Neutrophil (primary cell): ENCODE results near the gene ALG12.

Experiments
- H3K27ac ChIP-seq: fragments of 200-600 bp; sonication (generic); 2 replicates; pipeline ENCODE4 v1.5.1; 2016; ENCODE audit warnings: mild to moderate bottlenecking, moderate library complexity
- H3K27me3 ChIP-seq: fragments of 200-600 bp; sonication (generic); 2 replicates; pipeline ENCODE4 v1.6.0; 2016; ENCODE audit warnings: mild to moderate bottlenecking
- H3K36me3 ChIP-seq: fragments of 200-600 bp; sonication (generic); 2 replicates; pipeline ENCODE4 v1.5.1; 2017
- H3K4me1 ChIP-seq, 2 experiments: fragments of 200-600 bp in 1 of 2; sonication (generic) in 1 of 2; 1 replicate in 1 of 2; 2 replicates in 1 of 2; pipeline versions ENCODE4 v1.5.1 to v1.6.1; 2013 to 2016; ENCODE audit warnings: low read depth in 1 of 2, low read length in 1 of 2, mild to moderate bottlenecking in 1 of 2, moderate library complexity in 1 of 2; ENCODE audit not compliant: control insufficient read depth in 1 of 2, insufficient read depth in 1 of 2
- H3K4me3 ChIP-seq, 2 experiments: fragments of 200-600 bp in 1 of 2; sonication (generic) in 1 of 2; 1 replicate in 1 of 2; 2 replicates in 1 of 2; pipeline ENCODE4 v1.5.1; 2013 to 2016; ENCODE audit warnings: low read depth in 1 of 2, low read length in 1 of 2, mild to moderate bottlenecking in 1 of 2, moderate library complexity in 1 of 2
- H3K9me3 ChIP-seq: fragments of 200-600 bp; sonication (generic); 2 replicates; pipeline ENCODE4 v1.5.1; 2016
- TF ChIP-seq, protein P1 (sequence below): fragments of 200-600 bp; sonication (generic); IDR thresholded peaks from 2 replicates; pipeline ENCODE4 v1.5.1; 2016; ENCODE audit warnings: antibody characterized with exemption

Gene ALG12

DNA sequence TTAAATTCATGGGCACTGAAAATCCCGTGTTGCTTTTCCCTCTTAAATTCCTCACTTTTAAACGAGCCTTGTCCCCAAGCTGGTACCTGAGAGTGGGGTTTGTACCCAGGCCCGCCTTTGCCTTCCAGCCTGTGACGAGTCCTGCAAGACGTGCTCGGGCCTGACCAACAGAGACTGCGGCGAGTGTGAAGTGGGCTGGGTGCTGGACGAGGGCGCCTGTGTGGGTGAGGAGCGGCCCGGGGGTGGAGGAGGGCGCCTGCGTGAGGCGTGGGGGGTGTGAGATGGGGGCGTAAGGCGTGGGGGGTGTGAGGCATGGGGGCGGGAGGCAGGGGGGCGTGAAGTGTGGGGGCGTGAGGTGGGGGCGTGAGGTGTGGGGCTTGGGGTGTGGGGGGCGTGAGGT lies 4.2 kb upstream of the ALG12 start:
- TF ChIP-seq, protein P1, sequence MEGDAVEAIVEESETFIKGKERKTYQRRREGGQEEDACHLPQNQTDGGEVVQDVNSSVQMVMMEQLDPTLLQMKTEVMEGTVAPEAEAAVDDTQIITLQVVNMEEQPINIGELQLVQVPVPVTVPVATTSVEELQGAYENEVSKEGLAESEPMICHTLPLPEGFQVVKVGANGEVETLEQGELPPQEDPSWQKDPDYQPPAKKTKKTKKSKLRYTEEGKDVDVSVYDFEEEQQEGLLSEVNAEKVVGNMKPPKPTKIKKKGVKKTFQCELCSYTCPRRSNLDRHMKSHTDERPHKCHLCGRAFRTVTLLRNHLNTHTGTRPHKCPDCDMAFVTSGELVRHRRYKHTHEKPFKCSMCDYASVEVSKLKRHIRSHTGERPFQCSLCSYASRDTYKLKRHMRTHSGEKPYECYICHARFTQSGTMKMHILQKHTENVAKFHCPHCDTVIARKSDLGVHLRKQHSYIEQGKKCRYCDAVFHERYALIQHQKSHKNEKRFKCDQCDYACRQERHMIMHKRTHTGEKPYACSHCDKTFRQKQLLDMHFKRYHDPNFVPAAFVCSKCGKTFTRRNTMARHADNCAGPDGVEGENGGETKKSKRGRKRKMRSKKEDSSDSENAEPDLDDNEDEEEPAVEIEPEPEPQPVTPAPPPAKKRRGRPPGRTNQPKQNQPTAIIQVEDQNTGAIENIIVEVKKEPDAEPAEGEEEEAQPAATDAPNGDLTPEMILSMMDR, result no peak

GRCh38 chr22:49921508-49922278 lies 3.5 kb upstream of the ALG12 start:
- no peak overlapping the region for H3K4me3 ChIP-seq
- no peak overlapping the region for H3K27ac ChIP-seq
- TF ChIP-seq, protein P1, result no peak
- H3K36me3 ChIP-seq, result peaks cover 3% of the 10 kb centered on the region
- H3K9me3 ChIP-seq, result no peaks in the 10 kb centered on the region
- H3K4me1 ChIP-seq, result peaks cover 32 to 33% of the 10 kb centered on the region in 2 experiments
- no peaks in the 10 kb centered on the region for H3K27me3 ChIP-seq

More for the DNA sequence above, 4.2 kb upstream of the ALG12 start:
- Histone ChIP-seq H3K4me1 (peaks cover 26 to 27% of the 10 kb centered on the region in 2 experiments), H3K27me3 (no peaks in the 10 kb centered on the region), H3K9me3 (no peaks in the 10 kb centered on the region), H3K4me3 (no peak overlapping the region), H3K36me3 (peaks cover 3% of the 10 kb centered on the region), H3K27ac (no peak overlapping the region)

DNA sequence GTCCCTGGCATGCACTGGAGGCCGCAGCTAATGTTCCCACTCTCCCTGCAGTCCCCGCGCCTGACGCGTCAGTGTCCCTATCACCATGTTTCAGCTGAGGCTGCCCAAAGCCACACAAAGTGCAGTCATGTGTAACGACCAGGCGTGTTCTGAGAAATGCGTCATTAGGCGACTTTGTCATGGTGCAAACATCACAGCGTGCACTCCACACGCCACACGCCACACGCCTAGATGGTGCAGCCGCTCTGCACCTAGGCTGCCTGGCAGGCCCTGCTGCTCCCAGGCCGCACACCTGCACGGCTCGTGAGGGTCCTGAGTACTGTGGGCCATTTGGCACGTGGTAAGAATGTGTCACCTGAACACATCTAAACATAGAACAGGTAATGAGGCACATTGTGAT lies 2.6 kb upstream of the ALG12 start:
- TF ChIP-seq, protein P1, result no peak
- H3K4me1 ChIP-seq, result peaks cover 26 to 27% of the 10 kb centered on the region in 2 experiments
- no peak overlapping the region for H3K27ac ChIP-seq
- H3K9me3 ChIP-seq, result no peaks in the 10 kb centered on the region
- H3K4me3 ChIP-seq, result no peak overlapping the region
- peaks cover 3% of the 10 kb centered on the region for H3K36me3 ChIP-seq
- no peaks in the 10 kb centered on the region for H3K27me3 ChIP-seq

GRCh38 chr22:49918911-49919881 lies 958 bp upstream of the ALG12 start:
- peak overlapping the region; percentile 91 to 98 for H3K4me3 ChIP-seq
- H3K27me3 ChIP-seq, result no peaks in the 10 kb centered on the region
- peaks cover 3% of the 10 kb centered on the region for H3K36me3 ChIP-seq
- H3K27ac ChIP-seq, result peak overlapping the region; percentile 92
- H3K9me3 ChIP-seq, result no peaks in the 10 kb centered on the region
- peaks cover 18 to 19% of the 10 kb centered on the region in 2 experiments for H3K4me1 ChIP-seq
- TF ChIP-seq, protein P1, result no peak

- TF ChIP-seq, protein P1, result no peak
- Histone ChIP-seq H3K27ac (no peak overlapping the region), H3K36me3 (peaks cover 23% of the 10 kb centered on the region)
These were observed 1.4 kb downstream of the ALG12 start for GRCh38 chr22:49916831-49917230.

More at GRCh38 chr22:49916831-49917230, 1.4 kb downstream of the ALG12 start:
- H3K4me1 ChIP-seq, result peaks cover 18 to 19% of the 10 kb centered on the region in 2 experiments
- no peaks in the 10 kb centered on the region for H3K9me3 ChIP-seq
- H3K4me3 ChIP-seq, result no peak overlapping the region
- no peaks in the 10 kb centered on the region for H3K27me3 ChIP-seq
